Right atrium auricular region (tissue), 2 donors: ENCODE data around the gene FNDC3A. TPM values are rescaled to one million over a fixed set of nuclear protein-coding genes. Genes with fewer than 3 reads are reported as not detected.
A peak's percentile ranks its signal among the peaks of the same experiment; 100 is the strongest.

Experiments used
- DNase-seq: peaks from one replicate; pipeline ENCODE4 v3.0.0-alpha.2; 2019; ENCODE audit warnings: low spot score
- H3K27ac ChIP-seq, 2 donors: fragments of 200-600 bp; sonication (generic); 1 replicate in 1 of 2; 2 replicates in 1 of 2; pipeline ENCODE4 v1.5.1; 2016 to 2019
- H3K27me3 ChIP-seq, 2 donors: fragments of 200-600 bp; sonication (generic); one replicate each; pipeline versions ENCODE4 v1.5.1 to v1.6.0; 2017 to 2019
- H3K36me3 ChIP-seq: fragments of 200-600 bp; sonication (generic); one replicate; pipeline ENCODE4 v1.5.1; 2016
- H3K4me1 ChIP-seq, 2 donors: fragments of 200-600 bp; sonication (generic); one replicate each; pipeline versions ENCODE4 v1.5.1 to v1.6.0; 2017 to 2019
- H3K4me3 ChIP-seq, 2 donors: fragments of 200-600 bp; sonication (generic); 1 replicate in 1 of 2; 2 replicates in 1 of 2; pipeline ENCODE4 v1.5.1; 2017 to 2019; ENCODE audit warnings: mild to moderate bottlenecking in 1 of 2, moderate library complexity in 1 of 2
- H3K9me3 ChIP-seq, 2 donors: fragments of 200-600 bp; sonication (generic); one replicate each; pipeline ENCODE4 v1.5.1; 2019
- total RNA-seq, 2 donors: library from RNA; depleted of rRNA; stranded (reverse); fragments of >200 nt; gene quantifications; one replicate each; pipeline ENCODE4 v1.1.0, GENCODE V29; 2016
- TF ChIP-seq, protein P1 (sequence below), 2 donors: fragments of 200-600 bp; sonication (generic); IDR thresholded peaks; one replicate each; pipeline ENCODE4 v1.5.1; 2019; ENCODE audit warnings: antibody characterized with exemption in 2 of 2

The FNDC3A gene
- total RNA-seq, 2 donors from 2014 or later = 22.7 to 29.4 TPM

- peak; percentile 55 for DNase-seq
- Histone ChIP-seq H3K27ac (no peak within 1 kb of the TSS), H3K4me1 (peaks cover 0 to 19% of the 10 kb centered on the region in 2 donors), H3K27me3 (peaks cover 14 to 18% of the 10 kb centered on the region in 2 donors), H3K36me3 (no peaks in the 10 kb centered on the region), H3K4me3 (peak within 1 kb of the TSS; percentile 31 to 53), H3K9me3 (no peaks in the 10 kb centered on the region)
- TF ChIP-seq, protein P1, sequence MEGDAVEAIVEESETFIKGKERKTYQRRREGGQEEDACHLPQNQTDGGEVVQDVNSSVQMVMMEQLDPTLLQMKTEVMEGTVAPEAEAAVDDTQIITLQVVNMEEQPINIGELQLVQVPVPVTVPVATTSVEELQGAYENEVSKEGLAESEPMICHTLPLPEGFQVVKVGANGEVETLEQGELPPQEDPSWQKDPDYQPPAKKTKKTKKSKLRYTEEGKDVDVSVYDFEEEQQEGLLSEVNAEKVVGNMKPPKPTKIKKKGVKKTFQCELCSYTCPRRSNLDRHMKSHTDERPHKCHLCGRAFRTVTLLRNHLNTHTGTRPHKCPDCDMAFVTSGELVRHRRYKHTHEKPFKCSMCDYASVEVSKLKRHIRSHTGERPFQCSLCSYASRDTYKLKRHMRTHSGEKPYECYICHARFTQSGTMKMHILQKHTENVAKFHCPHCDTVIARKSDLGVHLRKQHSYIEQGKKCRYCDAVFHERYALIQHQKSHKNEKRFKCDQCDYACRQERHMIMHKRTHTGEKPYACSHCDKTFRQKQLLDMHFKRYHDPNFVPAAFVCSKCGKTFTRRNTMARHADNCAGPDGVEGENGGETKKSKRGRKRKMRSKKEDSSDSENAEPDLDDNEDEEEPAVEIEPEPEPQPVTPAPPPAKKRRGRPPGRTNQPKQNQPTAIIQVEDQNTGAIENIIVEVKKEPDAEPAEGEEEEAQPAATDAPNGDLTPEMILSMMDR (IDR thresholded peaks at IDR 0.05) = peak in 1 of 2 donors; percentile 25
Measured at GRCh38 chr13:49220036-49220855, 244.5 kb downstream of the FNDC3A start, which contains the start of gene MLNR. MLNR (plus strand) TSS chr13:49220338; CDS start chr13:49220338, 0 bp downstream.

GRCh38 chr13:49220856-49221589, 245.3 kb downstream of the FNDC3A start:
- peak; percentile 26 for DNase-seq
- TF ChIP-seq, protein P1 (IDR thresholded peaks at IDR 0.05) = no peak
- peaks cover 14 to 18% of the 10 kb centered on the region in 2 donors for H3K27me3 ChIP-seq

GRCh38 chr13:49221590-49221965, 245.9 kb downstream of the FNDC3A start:
- DNase-seq = peak; percentile 7
- Histone ChIP-seq H3K9me3 (no peaks in the 10 kb centered on the region), H3K27ac (no peak overlapping the region), H3K4me3 (no peak overlapping the region), H3K4me1 (peaks cover 0 to 19% of the 10 kb centered on the region in 2 donors), H3K27me3 (peaks cover 14 to 18% of the 10 kb centered on the region in 2 donors), H3K36me3 (no peaks in the 10 kb centered on the region)
- TF ChIP-seq, protein P1 (IDR thresholded peaks at IDR 0.05) = no peak

More at GRCh38 chr13:49220856-49221589, 245.3 kb downstream of the FNDC3A start:
- no peak overlapping the region for H3K27ac ChIP-seq
- H3K9me3 ChIP-seq = no peaks in the 10 kb centered on the region
- peak overlapping the region; percentile 31 to 53 for H3K4me3 ChIP-seq
- peaks cover 0 to 19% of the 10 kb centered on the region in 2 donors for H3K4me1 ChIP-seq
- no peaks in the 10 kb centered on the region for H3K36me3 ChIP-seq

GRCh38 chr13:49225223-49226042, 249.7 kb downstream of the FNDC3A start:
- Histone ChIP-seq H3K36me3 (no peaks in the 10 kb centered on the region), H3K27me3 (peaks cover 8 to 10% of the 10 kb centered on the region in 2 donors), H3K9me3 (no peaks in the 10 kb centered on the region), H3K4me1 (peaks cover 0 to 8% of the 10 kb centered on the region in 2 donors), H3K4me3 (no peak overlapping the region), H3K27ac (no peak overlapping the region)
- DNase-seq = no peak
- TF ChIP-seq, protein P1 (IDR thresholded peaks at IDR 0.05) = peak in 1 of 2 donors; percentile 10

GRCh38 chr13:49226613-49227012, 250.9 kb downstream of the FNDC3A start:
- Histone ChIP-seq H3K27me3 (no peaks in the 10 kb centered on the region), H3K36me3 (no peaks in the 10 kb centered on the region), H3K27ac (no peak overlapping the region), H3K4me1 (no peaks in the 10 kb centered on the region), H3K4me3 (no peak overlapping the region), H3K9me3 (no peaks in the 10 kb centered on the region)
- DNase-seq = no peak
- TF ChIP-seq, protein P1 (IDR thresholded peaks at IDR 0.05) = no peak
